Muscle layer of duodenum (tissue), 2 donors: ENCODE measurements around the gene ZNF202.
A peak's percentile ranks its signal among the peaks of the same experiment; 100 is the strongest.
"Not testable (repeated sequence)": the region's sequence is repeated elsewhere in the genome, so short reads cannot be mapped to it uniquely, and the experiment has no call there.

Experiments
- H3K27ac ChIP-seq: one replicate; pipeline ENCODE4 v1.7.0; 2013; ENCODE audit warnings: mild to moderate bottlenecking, low read length
- H3K27me3 ChIP-seq: one replicate; pipeline ENCODE4 v1.7.0; 2013; ENCODE audit warnings: low read depth, mild to moderate bottlenecking, control low read depth, low read length
- H3K36me3 ChIP-seq, 2 donors: one replicate each; pipeline ENCODE4 v1.7.0; 2013; ENCODE audit warnings: low read length in 2 of 2, control low read depth in 1 of 2, mild to moderate bottlenecking in 1 of 2; ENCODE audit not compliant: insufficient read depth in 2 of 2, control insufficient read depth in 1 of 2
- H3K4me1 ChIP-seq, 2 donors: one replicate each; pipeline ENCODE4 v1.7.0; 2013; ENCODE audit warnings: low read length in 2 of 2, mild to moderate bottlenecking in 2 of 2, control low read depth in 1 of 2, moderate library complexity in 1 of 2; ENCODE audit not compliant: insufficient read depth in 2 of 2, control insufficient read depth in 1 of 2
- H3K4me3 ChIP-seq, 2 donors: one replicate each; pipeline ENCODE4 v1.7.0; 2013; ENCODE audit warnings: low read length in 2 of 2, low read depth in 1 of 2, mild to moderate bottlenecking in 1 of 2
- H3K9me3 ChIP-seq, 2 donors: one replicate each; pipeline ENCODE4 v1.7.0; 2013; ENCODE audit warnings: low read length in 2 of 2, control low read depth in 1 of 2, mild to moderate bottlenecking in 1 of 2; ENCODE audit not compliant: control insufficient read depth in 1 of 2
- donor health status: healthy.

The ZNF202 gene

GRCh38 chr11:123740787-123741158 is 687 bp downstream of the ZNF202 start:
- Histone ChIP-seq H3K27me3 (no peaks in the 10 kb centered on the region), H3K9me3 (no peaks in the 10 kb centered on the region), H3K27ac (peak overlapping the region; percentile 45), H3K4me1 (peaks cover 7 to 22% of the 10 kb centered on the region in 2 donors), H3K36me3 (no peaks in the 10 kb centered on the region), H3K4me3 (peak overlapping the region; percentile 88 to 98)

- H3K36me3 ChIP-seq: peaks cover 0 to 6% of the 10 kb centered on the region in 2 donors
- no peaks in the 10 kb centered on the region for H3K27me3 ChIP-seq
- H3K27ac ChIP-seq: no peak overlapping the region
- peaks cover 7 to 22% of the 10 kb centered on the region in 2 donors for H3K4me1 ChIP-seq
- no peak overlapping the region for H3K4me3 ChIP-seq
- H3K9me3 ChIP-seq: no peaks in the 10 kb centered on the region
These were observed 3.1 kb downstream of the ZNF202 start for GRCh38 chr11:123738374-123738773.

- Histone ChIP-seq H3K27ac (no peak overlapping the region), H3K36me3 (peaks cover 0 to 6% of the 10 kb centered on the region in 2 donors), H3K27me3 (no peaks in the 10 kb centered on the region), H3K4me1 (peaks cover under 1 to 14% of the 10 kb centered on the region in 2 donors), H3K9me3 (no peaks in the 10 kb centered on the region), H3K4me3 (no peak overlapping the region)
These were observed 4.7 kb downstream of the ZNF202 start for GRCh38 chr11:123736769-123737168.

GRCh38 chr11:123729602-123730001 is 11.9 kb downstream of the ZNF202 start:
- H3K9me3 ChIP-seq: peaks cover 0 to 2% of the 10 kb centered on the region in 2 donors
- H3K27me3 ChIP-seq: no peaks in the 10 kb centered on the region
- H3K4me1 ChIP-seq: no peaks in the 10 kb centered on the region
- no peak overlapping the region for H3K27ac ChIP-seq
- H3K4me3 ChIP-seq: no peak overlapping the region
- H3K36me3 ChIP-seq: peaks cover 56 to 63% of the 10 kb centered on the region in 2 donors

GRCh38 chr11:123725995-123726655 is 15.3 kb downstream of the ZNF202 start:
- Histone ChIP-seq H3K36me3 (peaks cover 52 to 75% of the 10 kb centered on the region in 2 donors), H3K27me3 (no peaks in the 10 kb centered on the region), H3K4me3 (no peak overlapping the region), H3K4me1 (no peaks in the 10 kb centered on the region), H3K9me3 (peaks cover 0 to 2% of the 10 kb centered on the region in 2 donors), H3K27ac (no peak overlapping the region)

- H3K27me3 ChIP-seq: peaks cover 8% of the 10 kb centered on the region
- no peak overlapping the region for H3K4me3 ChIP-seq
- no peaks in the 10 kb centered on the region for H3K9me3 ChIP-seq
- H3K36me3 ChIP-seq: peaks cover 0 to 11% of the 10 kb centered on the region in 2 donors
- no peak overlapping the region for H3K27ac ChIP-seq
- H3K4me1 ChIP-seq: no peaks in the 10 kb centered on the region
These were observed 22.0 kb downstream of the ZNF202 start for GRCh38 chr11:123719452-123719851.

GRCh38 chr11:123718469-123718868 is 23.0 kb downstream of the ZNF202 start:
- H3K4me1 ChIP-seq: no peaks in the 10 kb centered on the region
- no peak overlapping the region for H3K4me3 ChIP-seq
- H3K27ac ChIP-seq: no peak overlapping the region
- peaks cover 0 to 1% of the 10 kb centered on the region in 2 donors for H3K36me3 ChIP-seq
- H3K27me3 ChIP-seq: peaks cover 8% of the 10 kb centered on the region
- no peaks in the 10 kb centered on the region for H3K9me3 ChIP-seq

- Histone ChIP-seq H3K36me3 (no peaks in the 10 kb centered on the region), H3K4me1 (no peaks in the 10 kb centered on the region), H3K9me3 (no peaks in the 10 kb centered on the region), H3K4me3 (no peak overlapping the region), H3K27me3 (peaks cover 8% of the 10 kb centered on the region), H3K27ac (no peak overlapping the region)
These were observed 23.4 kb downstream of the ZNF202 start for GRCh38 chr11:123718063-123718462.

- not testable (repeated sequence) for H3K27ac ChIP-seq, H3K4me3 ChIP-seq, H3K27me3 ChIP-seq, H3K4me1 ChIP-seq, H3K9me3 ChIP-seq, H3K36me3 ChIP-seq
These were observed 28.8 kb downstream of the ZNF202 start for GRCh38 chr11:123712627-123713026.

- Histone ChIP-seq H3K4me3 (no peak overlapping the region), H3K27me3 (no peaks in the 10 kb centered on the region), H3K27ac (no peak overlapping the region), H3K36me3 (no peaks in the 10 kb centered on the region), H3K4me1 (no peaks in the 10 kb centered on the region), H3K9me3 (no peaks in the 10 kb centered on the region)
These were observed 33.8 kb downstream of the ZNF202 start for GRCh38 chr11:123707606-123708205.

GRCh38 chr11:123707206-123707605 is 34.3 kb downstream of the ZNF202 start:
- H3K4me3 ChIP-seq: no peak overlapping the region
- no peak overlapping the region for H3K27ac ChIP-seq
- H3K27me3 ChIP-seq: no peaks in the 10 kb centered on the region
- H3K4me1 ChIP-seq: no peaks in the 10 kb centered on the region
- H3K9me3 ChIP-seq: no peaks in the 10 kb centered on the region
- H3K36me3 ChIP-seq: no peaks in the 10 kb centered on the region

- H3K27me3 ChIP-seq: no peaks in the 10 kb centered on the region
- no peaks in the 10 kb centered on the region for H3K9me3 ChIP-seq
- no peaks in the 10 kb centered on the region for H3K36me3 ChIP-seq
- no peaks in the 10 kb centered on the region for H3K4me1 ChIP-seq
- no peak overlapping the region for H3K27ac ChIP-seq
- no peak overlapping the region for H3K4me3 ChIP-seq
These were observed 37.1 kb downstream of the ZNF202 start for GRCh38 chr11:123704341-123704740.
